NOMO-1 (cell line): ENCODE measurements around the gene ANKRD29.
A peak's percentile ranks its signal among the peaks of the same experiment; 100 is the strongest.
"Not testable (repeated sequence)": the region's sequence is repeated elsewhere in the genome, so short reads cannot be mapped to it uniquely, and the experiment has no call there.

Experiments used
- DNase-seq, 2 experiments: peaks; one replicate each; lab custom pipeline; 2025; ENCODE audit not compliant: unreplicated experiment in 2 of 2; lab: John Stamatoyannopoulos, UW

Gene ANKRD29

DNA sequence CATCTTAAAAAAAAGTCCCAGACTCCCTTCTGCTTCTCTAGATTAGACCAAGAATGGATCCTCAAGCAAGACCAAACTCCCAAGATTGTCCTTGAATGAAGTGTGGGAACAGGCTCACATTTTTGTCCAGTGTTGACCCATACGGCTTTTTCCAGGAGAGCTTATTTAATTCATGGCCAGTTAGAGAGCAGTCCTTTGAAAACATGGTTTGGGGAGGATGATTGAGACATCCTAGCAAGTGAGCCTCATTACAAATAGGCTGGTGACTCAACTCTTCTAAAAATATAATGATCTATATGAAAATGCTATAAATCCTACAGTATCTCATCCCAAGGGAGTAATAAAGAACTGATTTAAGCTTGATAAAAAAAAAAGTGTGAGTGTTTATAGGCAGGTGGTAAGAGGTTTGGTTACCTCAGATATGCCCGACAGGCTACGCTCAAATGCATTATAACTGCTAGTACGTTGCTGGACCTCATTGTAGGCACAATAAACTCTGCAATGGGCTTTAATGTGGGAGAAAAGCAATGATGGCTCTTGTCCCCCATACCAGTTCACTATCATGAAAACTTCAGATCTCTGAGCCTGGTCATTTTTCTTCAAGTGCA, 17.0 kb downstream of the ANKRD29 start:
- no peak for DNase-seq

DNA sequence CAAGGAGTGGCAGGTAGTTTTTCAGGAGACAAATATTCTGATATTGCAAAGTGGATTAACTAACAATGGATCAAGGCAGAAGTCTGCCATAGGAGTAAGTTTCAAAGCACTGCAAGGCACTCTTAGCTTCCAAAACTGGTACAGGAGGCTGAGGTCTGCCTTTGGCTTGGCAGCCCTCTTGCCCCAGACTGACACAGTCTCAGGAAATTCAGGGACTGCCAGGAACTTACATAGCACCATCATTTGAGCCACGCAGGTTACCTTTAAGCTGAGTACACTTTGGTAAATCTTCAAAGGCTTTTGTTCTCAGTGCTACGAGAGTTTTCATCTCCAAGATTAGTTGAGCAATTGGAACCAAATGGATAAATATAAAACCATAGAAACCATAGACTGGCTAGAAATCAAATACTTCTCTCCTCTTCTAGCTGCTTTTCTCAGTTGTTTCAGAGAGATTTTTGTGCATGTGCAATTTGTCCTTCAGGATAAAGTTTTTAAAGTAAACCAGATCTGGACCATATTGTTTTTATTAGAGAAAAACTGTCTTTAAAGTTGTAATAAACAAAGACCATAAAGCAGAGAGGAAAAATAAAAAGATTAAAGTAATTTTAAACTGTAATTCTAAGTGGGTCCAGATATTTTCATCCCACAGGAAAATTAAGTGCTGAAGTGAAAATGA, 18.8 kb downstream of the ANKRD29 start:
- DNase-seq, result no peak

DNA sequence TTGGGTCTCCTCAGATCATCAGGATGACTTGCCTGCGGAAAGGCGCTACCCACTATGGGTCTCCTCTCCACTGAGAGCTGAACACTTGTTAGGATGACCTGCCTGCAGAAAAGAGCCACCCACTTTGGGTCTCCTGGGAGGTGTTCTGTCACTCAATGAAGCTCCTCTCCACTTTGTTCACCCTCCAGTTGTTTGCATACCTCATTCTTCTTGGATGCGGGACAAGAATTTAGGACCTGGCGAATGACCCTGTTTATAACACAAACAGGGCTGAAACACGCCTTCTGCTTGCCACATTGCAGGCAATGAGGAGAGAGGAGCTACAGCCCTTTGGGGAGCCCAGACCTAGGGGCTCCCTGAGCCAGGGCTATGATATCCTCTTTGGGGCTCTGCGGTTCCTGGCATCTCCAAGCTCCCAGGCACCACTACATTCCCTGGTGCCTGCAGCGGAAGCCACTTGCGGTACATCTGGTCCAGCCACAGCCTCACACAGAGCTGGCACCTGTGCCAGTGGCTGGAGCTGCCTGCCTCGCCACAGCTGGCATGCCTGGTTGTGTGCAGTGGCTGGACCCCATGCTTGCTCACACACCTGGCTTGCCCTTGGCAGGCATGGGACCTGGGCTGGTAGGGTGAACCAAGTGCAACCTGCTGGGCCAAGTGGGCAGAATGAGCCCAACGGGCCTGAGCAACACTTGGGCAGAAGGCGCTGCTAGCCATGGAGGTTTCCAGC, 20.6 kb downstream of the ANKRD29 start:
- no peak for DNase-seq

DNA sequence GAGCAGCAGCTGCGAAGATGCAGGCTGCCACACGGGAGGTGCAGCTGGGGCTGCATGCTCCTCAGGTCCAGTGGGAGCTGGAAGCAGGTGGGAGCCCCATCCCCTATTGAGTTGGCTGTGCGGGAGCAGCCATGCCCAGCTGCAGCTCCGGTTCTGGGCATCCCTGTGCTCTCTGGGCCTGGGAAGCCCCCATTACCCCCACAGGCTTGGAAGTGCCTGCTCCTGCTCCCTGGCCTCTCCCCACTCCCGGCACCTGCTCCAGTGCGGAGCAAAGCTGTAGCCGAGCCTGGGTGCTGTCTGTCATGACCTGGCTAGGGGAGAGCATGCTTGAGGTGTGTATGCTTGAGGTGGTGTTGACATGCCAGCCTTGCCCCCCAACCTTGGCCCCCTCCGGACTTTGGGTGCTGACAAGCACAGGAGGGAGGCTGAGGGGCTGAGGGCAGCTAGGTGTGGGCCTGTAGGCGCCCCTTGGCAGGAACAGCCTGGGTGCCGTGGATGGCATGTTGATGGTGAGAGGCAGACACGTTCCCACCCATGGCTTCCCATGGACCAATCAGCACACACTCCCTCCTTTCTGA, 21.5 kb downstream of the ANKRD29 start:
- DNase-seq, result no peak

DNA sequence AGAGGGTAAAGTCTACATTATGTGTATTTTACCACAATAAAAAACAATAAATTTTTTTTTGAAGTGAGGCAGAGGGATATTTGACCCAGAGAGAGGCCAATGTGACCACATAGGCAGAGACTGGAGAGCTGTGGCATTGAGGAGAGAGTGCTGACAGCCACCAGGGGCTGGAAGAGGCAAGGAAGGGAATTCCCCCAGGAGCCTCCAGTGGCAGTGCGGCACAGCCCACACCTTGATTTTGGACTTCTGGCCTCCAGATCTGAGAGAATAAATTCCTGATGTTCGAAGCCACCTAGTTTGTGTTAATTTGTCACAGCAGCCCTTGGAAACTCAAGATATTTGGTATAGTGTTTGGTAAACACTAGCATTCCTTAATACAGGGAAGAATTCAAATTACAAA, 22.7 kb downstream of the ANKRD29 start:
- no peak for DNase-seq

DNA sequence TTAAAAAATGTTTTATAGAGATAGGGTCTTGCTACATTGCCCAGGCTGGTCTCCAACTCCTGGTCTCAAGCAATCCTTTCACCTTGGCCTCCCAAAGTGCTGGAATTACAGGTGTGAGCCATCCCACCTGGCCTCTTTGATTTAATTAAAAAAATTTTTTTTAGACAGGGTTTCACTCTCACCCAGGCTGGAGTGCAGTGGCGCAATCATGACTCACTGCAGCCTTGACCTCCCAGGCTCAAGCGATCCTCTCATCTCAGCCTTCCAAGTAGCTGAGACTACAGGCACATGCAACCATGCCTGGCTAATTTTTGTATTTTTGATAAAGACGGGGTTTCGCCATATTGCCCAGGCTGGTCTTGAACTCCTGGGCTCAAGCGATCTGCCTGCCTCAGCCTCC, 26.3 kb downstream of the ANKRD29 start:
- DNase-seq, result not testable (repeated sequence)

DNA sequence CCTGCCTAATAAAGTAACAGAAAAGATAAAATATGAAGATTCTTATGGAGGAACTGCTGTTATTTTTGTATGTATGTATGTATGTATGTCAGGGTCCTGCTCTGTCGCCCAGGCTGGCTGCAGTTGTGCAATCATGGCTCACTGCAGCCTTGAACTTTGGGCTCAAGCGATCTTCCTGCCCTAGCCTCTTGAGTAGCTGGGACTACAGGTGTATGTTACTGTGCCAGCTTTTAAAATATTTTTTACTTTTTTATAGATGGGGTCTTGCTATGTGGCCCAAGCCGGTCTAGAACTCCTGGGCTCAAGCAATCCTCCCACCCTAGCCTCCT, 26.7 kb downstream of the ANKRD29 start:
- no peak for DNase-seq

DNA sequence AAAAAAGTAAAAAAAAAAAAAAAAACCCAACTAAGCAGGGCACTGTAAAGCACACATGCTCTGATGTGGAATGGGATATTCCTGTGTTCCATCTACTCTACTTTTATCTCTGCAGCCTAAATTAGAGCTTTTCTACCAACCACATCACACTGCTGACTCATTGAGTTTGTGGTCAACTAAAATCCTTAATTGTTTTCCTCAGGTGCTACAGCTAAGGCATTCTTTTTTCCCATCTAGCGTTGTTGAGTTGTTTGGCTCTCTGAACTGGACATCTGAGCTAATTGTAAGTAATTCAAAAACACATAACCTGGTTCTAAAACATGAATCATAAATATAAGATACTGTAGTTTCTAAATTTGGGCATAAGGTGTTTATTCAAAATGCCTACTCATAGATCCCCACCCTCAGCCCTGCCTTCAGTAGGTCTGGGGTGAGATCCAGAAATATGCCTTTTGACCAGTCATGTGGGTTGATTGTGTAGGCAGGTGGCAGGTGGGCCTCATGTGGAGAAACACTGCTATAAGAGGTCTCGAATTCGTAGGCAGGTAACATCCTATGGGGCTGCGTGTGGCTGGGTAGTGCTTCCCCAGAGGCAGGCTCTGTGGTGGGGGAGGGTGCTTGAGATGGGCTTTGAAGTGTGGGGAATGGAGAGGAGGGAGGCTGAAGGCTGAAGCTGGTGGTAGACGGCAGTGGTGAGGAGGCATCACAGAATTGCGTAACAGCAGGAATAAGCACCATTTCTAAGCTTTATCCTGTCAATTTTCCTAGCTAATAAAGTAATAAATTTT, 27.2 kb downstream of the ANKRD29 start:
- no peak for DNase-seq

DNA sequence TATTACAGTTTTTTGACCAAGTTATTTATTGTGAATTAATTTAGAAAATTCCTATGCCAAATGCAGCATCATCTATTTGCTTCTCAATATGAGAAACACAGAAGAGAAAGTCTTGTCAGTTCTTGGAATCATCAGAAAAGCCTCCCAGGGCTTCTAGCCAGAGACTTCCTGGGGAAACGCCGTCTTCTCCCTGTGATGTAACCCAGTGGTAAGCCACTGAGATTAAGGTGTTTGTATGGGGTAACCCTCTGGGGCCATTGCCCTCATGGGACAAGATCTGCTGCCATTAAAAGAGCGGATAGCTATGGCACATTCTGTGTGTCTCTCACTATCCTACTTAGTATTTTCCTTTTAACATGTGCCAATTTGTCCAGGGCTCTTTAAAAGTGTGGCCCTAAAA, 28.0 kb downstream of the ANKRD29 start:
- no peak for DNase-seq

DNA sequence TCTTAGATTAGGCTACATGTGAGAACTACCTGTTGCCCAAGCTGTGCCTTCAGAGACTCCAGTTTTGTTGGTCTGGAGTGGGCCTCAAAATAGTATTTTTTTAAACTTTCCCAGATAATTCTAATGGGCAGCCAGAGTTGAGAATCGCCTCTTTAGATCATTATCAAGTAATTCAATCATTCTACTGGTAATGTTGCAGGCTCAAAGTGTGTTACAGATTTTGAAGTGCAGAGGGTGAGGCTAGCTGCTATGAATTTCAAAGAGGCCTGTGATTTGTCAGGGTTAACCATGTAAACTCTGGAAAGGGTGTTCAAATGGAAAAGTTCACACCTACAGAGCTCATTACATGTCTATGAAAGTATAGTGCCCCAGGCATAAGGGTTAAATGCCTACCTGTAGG, 30.1 kb downstream of the ANKRD29 start:
- DNase-seq, result no peak

DNA sequence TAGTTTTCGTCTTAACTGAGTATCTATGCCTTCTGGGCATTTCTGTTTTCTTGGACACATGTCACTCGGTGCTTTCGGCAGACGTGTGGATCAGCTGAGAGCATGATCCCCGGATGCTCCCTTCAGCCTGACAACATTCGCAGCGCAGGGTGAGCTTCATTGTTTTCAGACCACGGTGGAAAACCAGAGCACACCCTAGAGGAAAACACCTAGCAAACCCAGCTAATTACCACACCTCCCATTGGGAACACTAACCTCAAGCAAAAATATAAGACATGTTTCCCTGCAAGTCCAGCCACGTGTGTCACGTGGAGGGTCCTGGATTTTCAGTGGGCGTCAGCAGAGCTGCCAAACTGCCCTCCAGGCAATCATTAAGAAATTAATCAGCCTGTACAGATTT, 31.0 kb downstream of the ANKRD29 start:
- DNase-seq, result no peak

DNA sequence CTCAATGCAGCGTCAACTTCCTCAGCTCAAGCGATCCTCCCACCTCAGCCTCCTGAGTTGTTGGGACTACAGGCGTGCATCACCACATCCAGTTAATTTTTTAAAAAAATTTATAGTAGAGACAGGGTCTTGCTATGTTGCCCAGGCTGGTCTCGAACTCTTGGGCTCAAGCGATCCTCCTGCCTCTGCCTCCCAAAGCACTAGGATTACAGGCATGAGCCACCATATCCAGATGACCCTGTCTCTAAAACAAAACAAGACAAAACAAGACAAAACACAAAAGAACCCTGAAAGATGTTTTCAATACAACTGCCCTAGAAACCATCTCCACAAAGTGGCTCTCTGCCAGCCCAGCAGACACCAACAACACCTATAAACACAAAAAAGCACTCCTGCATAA, 31.4 kb downstream of the ANKRD29 start:
- DNase-seq, result no peak

DNA sequence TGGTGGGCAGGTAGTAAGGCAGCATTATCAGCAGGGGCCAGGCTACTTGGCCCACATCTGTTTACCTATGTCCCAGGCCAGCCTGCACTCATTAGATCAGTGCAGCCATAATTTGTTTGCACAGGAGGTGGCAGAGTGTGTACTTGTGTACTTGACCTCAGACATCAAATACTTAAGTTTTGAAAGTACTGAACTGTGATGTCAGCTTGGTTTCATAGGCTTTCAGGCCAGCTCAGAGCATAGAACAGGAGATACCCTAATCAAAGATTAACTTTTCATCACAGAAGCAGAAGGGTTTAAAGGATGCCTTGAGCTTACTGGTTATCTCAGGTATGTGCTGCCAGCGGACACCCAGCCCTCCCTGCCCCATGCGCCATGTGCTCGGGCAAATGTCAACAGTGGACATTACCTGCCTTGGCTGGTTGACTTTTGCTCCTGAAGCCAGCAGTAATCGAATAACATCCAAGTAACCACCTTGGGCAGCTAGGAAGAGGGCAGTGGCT, 33.2 kb downstream of the ANKRD29 start:
- no peak for DNase-seq

DNA sequence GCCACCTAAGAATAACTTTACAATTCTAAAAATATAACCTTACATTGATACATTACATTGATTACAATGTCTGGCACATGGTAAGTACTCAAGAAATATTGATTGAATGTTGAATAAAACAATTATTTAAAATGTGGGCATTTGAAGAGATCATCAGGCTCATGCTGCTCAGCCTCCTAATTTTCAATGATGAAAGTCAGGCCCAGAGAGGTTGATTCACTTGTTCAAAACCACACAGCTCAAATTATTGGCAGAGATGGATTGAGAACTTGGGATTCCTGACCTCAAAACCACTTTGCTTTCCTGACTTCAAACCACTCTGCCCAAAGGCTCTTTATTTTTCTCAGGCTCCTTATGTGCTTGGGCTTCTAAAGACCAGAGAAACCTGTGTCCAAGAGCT, 34.7 kb downstream of the ANKRD29 start:
- DNase-seq, result no peak

DNA sequence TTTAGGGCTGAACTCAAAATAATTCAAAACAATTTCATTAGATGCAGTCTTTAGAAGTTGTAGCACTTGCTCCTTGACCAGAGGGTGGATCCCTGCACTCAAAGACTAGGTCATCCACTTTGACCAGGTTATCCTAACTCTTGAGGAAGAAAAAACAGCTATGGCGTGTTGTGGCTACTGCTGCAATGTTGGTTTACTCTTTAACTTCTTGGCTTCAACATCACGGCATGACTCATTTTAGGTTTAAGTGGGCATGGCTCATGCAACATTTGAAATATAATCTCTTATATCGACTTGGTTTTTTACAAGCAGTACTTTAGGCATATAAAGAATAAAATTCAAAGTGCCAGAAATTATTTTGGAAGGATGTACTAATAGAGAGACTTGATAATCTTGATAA, 35.4 kb downstream of the ANKRD29 start:
- no peak for DNase-seq

DNA sequence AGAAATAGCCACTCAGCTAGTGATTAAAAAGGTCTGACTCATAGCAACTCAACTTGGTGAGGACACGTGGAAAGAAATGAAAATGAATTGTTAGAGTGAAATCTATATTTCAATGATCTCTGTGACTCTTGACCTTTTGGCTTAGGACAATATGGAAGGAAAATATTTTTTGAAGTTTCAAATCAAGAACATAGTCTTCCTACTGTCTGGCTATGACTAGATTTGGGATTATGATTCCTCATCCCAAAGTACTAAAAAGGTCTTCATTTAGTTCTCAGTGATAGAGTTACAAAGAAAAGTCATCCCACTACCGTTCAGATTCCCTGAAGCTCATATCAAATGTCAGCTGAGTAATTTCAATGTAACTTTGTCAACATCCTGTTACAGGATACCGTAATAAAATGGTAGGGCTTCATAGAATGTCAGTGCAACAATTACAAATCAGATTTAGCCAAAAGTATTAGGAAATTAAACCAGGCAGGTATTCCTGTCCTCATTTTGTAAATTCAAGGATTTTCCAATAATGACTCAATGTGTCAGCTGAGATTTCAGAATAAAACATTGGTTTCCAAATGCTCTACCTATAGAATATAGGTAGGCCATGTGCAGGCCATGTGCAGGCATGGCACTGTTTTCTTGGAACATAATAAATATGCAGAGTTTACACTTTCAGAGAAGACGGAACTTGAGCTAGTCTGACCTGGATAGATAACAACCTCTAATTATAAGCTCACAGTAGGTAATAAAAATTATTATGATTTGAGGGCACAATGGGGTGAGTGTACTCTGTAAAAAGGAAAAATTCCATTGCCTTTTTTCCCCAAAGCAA, 36.0 kb downstream of the ANKRD29 start:
- DNase-seq, result no peak

DNA sequence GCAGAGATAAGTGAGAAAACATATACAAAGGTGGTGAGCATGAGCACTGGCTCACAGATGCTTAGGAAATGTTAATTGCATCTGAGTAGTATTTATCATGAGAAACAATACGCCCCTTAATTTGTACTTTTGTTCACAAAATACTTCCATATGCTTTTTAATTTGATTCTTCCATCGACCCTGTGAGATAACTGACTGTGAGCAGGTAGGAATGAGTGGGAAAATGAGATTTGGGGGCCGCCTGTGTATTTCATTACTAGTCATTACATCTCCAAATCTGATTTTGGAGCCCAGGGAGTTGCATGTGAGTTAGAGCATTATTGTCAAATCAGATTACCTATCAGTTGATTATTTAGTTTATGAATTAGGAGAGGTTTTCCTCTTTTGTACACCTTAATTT, 39.7 kb downstream of the ANKRD29 start:
- no peak for DNase-seq

DNA sequence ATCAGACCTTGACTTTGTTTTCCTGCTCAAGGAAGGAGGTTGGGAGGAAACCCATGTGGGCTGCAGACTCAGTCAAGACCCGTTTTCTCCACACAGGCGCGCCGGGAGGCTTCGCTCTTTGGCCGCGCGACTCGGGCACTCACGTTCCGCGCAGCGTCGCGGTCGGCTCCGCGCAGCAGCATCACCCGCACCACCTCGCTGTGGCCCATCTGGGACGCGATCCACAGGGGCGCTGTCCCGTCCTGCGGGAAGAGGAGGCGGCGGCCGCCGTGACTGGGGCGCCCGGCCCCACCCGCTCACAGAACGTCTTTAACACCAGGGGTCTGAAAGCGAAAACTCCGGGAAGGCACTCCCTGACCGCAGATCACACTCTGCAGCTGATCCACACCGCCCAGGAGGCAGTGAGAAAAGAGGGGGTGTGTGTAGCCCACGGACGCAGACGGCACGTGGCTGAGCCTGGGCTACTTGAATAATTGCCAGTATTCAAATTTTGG, 43.3 kb downstream of the ANKRD29 start:
- DNase-seq, result peak in 1 of 2 experiments; percentile 36

DNA sequence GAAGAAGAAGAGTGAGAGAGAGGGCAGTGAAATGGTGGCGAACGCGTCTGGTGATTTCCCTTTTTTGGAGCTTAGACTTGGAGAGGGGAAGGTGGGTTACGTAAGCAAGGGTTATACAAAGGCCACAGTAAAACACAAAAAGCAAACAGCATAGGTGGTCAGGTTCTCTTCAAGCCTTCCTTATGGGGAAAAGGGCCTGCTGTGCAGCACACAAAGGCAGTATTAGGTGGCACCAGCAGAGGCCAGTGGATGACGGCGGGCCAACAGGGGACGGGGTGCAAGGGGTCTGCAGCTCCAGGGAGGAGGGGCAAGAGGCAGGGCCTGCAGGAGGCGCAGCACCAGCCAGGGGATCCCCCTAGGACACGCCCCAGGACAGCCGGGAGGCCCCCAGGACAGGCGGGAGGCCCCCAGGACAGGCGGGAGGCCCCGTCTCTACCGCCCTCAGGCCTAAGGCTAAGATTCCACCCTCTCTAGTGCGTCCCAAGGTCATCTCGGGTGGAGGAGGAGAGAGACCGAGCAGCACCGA, 43.8 kb downstream of the ANKRD29 start:
- peak; percentile 65 to 83 for DNase-seq
